Measurements from ENCODE around the gene NUP98.
A peak's percentile ranks its signal among the peaks of the same experiment; 100 is the strongest.
"Not testable (repeated sequence)": the region's sequence is repeated elsewhere in the genome, so short reads cannot be mapped to it uniquely, and the experiment has no call there.

The NUP98 gene

DNA sequence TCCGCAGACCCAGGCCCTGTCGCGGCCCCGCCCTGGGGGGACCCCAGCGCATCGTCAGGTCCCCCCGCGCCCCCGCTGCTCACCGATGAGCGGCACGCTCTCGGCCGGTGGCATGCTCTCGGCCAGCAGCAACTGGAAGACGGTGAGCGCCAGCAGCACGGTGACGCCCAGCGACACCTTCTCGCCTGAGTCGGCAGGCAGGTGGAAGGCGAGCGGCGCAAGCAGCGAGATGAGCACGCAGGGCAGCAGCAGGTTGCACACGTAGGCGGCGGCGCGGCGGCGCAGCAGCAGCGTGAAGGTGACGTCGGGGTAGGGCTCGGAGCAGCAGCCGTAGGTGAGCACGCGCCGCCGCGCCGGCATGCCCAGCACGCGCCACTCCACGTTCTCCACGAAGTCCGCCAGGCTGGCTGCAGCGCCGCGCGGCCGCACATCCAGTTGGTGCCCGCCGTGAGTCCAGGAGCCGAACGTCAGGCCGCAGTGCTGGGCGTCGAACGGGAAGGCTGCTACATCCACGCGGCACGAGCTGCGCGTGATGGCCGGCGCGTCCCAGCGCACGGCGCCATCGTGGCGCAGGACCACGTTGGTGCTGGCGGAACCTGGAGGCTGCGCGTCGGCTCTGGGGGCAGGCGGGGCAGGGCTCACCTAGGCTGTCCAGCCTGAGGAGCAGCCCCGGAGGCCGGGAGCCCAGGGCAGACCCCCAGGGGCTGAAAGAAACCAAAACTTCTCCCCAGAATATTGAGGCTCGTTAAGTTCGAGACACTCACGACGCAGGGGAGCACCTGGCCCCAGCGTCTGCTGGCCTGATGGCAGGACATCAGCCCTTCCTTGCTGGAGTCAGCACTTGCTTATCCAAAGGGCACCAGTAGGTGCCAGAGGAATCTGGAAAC lies 130.0 kb downstream of the NUP98 start:
- DNase-seq: no peak

GRCh38 chr11:3666023-3666530 lies 131.3 kb downstream of the NUP98 start:
- DNase-seq: no peak

DNA sequence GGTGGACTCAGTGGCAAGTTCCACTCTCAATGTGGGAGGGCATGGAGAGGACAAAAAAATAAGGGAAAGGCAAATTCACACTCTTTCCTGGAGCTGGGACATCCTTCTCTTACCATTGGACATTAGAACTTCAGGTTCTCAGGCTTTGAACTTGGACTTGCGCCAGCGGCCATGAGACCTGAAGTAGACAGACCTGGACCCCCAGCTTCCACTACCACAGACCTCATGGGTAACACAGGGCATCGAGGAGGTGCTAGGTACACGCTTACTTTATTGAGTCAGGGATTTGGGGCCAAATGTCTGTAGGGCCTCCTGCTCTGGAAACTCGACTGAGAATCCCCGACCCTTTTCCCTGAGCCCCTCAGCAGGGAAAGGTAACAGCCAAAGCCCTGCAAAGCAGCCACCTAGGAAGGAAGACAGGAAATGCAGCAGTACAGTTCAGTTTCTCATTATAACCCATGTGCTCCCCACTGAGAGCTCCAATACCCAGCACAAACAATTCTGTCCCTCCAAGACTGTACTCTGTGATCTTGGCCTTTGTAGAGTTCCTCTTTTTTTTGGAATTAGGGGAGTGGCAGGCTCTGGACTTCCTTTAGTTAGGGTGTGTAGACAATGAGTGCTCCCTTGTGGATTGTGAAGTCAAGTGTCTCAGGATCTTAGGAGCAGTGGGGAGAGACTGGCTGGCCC lies 131.9 kb downstream of the NUP98 start:
- DNase-seq: peak; percentile 45 to 59 (median 50)

GRCh38 chr11:3664032-3664630 lies 133.2 kb downstream of the NUP98 start:
- no peak for DNase-seq

- no peak for DNase-seq
Observed at GRCh38 chr11:3662856-3663255, 134.5 kb downstream of the NUP98 start.

DNA sequence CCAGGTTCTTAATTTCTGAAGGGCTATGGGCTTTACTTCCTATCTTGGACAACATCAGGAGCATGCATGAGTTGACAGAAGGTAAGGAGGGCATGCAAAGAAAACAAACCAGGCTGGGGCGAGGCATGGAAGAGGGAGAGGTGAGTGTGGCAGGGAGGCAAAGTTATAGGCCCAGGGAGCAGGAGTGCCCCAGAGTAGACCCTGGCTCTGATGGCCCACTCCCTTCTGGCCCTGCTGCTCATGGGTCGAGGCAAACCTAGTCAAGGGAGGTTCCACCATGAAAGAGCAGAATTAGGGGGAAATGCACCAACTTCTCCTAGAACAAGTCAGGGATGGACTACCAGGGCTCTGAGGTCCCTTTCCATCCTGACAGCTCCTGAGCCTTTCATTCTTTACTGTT lies 136.4 kb downstream of the NUP98 start:
- DNase-seq: no peak

GRCh38 chr11:3659595-3660515 lies 137.5 kb downstream of the NUP98 start:
- no peak for DNase-seq

DNA sequence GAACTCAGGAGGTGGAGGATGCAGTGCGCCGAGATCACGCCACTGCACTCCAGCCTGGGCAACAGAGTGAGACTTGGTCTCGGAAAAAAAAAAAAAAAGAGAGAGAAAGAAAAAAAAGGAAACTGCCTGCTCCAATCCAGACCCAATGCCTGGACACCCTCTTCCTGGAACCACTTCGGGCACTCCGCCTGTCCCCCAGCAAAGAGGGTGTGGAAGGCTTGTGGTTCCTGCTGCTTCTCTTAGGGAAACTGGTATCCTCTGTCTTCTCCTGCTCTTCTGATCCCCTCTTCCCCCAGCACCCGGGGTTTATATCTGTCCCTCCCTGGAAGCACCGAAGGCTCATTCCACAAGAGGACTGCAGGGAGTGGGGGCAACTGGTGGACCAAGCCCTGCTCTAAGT lies 139.1 kb downstream of the NUP98 start:
- DNase-seq: no peak

- not testable (repeated sequence) for DNase-seq
Observed at GRCh38 chr11:3657331-3657730, 140.0 kb downstream of the NUP98 start.

GRCh38 chr11:3655547-3655946 lies 141.8 kb downstream of the NUP98 start:
- DNase-seq: no peak

GRCh38 chr11:3652514-3652913 lies 144.8 kb downstream of the NUP98 start:
- DNase-seq: not testable (repeated sequence)

DNA sequence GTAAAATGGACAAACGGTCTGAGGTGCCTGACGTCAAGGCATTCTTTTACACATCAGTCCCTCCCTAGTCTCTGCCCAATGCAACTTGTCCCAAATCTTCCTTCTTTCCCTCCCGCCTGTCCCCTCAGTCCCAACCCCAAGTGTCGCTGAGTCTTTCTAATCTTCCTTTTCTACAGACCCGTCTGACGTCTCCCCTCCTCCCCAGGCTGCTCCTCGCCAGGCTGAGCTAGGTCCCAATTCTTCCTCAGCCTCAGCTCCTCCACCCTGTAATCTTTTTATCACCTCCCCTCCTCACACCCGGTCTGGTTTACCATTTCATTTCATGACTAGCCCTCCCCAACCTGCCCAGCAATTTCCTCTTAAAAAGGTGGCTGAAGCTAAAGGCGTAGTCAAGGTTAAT lies 148.0 kb downstream of the NUP98 start:
- not testable (repeated sequence) for DNase-seq

DNA sequence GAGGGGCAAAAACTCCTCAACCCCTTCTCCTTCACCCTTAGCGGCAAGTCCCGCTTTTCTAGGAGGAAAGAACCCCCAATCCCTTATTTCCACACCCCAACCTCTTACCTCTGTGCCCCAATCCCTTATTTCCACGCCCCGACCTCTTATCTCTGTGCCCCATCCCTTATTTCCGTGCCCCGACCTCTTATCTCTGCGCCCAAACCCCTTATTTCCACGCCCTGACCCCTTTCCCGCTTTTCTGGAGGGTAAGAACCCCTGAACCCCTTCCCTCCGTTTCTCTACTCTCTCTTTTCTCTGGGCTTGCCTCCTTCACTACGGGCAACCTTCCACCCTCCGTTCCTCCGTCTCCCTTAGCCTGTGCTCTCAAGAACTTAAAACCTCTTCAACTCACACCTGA lies 148.5 kb downstream of the NUP98 start:
- DNase-seq: not testable (repeated sequence)

DNA sequence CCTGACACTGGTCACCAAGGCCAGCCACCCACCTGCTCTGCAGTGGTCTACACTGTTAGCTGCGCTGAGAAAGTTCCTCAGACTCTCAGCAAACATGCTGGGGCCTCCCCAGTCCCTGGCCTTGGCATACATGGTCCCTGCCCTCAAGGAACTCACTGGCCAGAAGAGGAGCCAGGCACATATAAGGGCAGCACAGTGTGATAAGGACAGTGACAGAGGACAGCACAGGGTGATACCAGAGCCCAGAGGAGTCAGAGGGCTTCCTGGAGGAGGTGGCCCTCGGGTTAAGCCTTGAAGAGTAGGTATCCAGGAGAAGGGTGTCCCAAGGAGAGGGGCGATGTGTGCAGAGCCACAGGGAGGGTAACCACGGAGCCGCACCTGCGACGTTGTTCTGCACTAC lies 151.8 kb downstream of the NUP98 start:
- DNase-seq: no peak

GRCh38 chr11:3644817-3645235 lies 152.5 kb downstream of the NUP98 start, which contains the start of gene ART1:
TSS of gene ART1 (plus strand) at chr11:3645128. CDS start at chr11:3659214, 14,086 bp downstream.
- DNase-seq: no peak

- DNase-seq: not testable (repeated sequence)
Observed at GRCh38 chr11:3643102-3643546, 154.2 kb downstream of the NUP98 start.

DNA sequence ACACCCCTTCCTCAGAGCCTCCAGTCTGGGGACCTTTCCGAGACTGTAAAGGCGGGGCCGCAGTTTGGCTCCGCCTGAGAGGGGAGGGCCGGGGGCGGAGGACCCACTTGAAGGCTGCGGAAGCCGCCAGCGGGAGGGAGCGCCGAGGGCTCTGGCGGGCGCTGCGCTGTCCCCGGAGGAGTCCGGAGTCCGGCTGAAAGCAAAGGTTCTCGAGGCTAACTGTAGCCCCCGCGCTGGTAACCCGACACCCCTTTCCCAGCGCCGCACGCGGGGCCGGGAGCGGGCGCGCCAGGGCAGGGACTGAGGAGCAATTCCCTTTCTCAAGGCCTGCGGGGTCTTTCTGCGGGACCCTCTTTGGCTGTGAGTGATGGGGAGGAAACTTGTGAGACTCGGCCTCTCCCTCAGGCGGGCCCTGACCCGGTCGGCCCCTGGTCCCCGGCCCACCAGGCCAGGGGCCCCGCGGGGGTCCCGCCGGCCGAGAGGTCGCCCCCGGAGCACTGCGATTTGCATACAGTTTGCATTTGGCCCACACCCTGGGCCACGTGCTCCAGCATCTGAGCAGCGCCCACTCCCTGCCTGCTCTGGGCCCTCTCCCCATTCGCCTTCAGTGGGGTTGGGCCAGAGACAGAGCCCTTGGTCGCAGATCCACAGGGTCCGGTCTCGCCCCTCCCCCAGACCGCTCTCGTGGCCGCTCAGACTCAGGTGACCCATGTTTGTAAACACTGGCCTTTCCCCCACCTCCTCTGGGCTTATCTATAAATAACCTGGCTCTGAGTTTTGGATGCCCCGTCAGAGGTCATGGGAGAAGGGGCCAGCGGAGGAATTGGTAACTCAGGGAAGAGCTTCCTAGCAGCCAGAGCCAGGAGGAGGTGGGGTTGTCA lies 155.0 kb downstream of the NUP98 start:
- peak; percentile 73 to 84 (median 74) for DNase-seq

- no peak for DNase-seq
Observed at GRCh38 chr11:3641701-3642070, 155.7 kb downstream of the NUP98 start, which contains the start of gene ART5. TSS of gene ART5 (minus strand) at chr11:3641992. CDS start at chr11:3641862, 130 bp downstream.

DNA sequence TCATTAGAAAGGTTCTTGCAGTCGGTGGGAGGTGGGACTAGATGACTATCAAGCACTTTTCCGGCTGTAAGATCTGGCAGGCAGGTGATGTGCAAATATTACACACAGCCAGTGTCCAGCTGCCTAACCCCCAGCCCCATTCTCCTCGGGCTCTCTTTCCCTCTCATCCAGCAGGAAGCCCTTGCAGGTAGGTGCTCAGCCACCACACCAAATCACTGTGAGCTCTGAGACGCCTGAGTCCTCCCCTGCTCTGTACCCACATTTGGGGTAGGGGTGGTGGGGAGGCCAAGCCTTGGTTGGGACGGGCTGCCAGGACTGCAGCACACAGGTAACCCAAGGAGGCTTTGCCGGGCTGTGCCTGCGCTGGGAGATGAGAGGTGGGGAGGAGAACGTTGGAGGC lies 156.2 kb downstream of the NUP98 start:
- DNase-seq: no peak

DNA sequence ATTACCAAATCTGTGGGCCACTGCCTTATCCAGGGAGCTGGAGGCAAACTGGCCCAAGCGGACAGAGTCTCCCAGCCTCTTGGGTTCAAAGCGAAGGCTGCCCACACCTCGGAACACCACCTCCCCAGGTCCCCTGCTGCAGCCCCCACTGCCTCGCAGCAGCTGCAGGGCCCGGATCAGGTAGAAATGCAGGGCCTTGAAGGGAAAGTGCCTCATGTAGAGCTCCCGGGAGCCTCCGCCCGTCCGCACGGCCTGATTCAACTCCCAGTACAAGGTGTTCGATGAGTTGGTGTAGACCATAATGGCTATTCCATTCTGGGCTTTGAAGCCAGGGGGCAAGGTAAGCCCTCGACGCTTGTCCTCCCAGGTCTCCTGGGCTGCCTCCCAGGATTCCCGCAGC lies 157.5 kb downstream of the NUP98 start:
- no peak for DNase-seq

DNA sequence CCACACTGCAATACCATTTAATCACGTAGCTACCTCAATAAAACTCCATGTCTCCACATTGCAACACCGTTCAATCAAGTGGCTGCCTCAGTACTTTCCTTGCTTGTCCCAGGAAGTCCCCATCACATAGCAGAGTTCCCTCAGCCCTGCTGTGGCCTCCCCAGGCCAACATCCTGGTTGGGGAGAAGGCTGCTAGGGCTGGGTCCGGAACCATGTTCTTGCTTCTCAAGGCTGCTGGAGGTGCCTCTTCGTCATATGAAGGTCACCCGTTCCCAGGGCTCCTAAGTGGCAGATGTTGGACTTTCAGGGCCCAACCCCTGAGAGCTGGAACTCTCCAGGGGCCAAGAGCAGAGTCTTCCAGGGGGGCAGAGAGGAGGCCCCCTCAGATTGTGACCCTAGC lies 158.8 kb downstream of the NUP98 start:
- DNase-seq: no peak

All from suppressor macrophage treated with lipopolysaccharide for 1 hour (primary cell).